Astrocyte of the cerebellum (primary cell): ENCODE data around the gene CPT1C.

Experiments used
- DNase-seq: peaks from one replicate; pipeline ENCODE4 v3.0.0-alpha.2; 2011; ENCODE audit warnings: low read depth
- H3K4me3 ChIP-seq: 2 replicates; pipeline ENCODE4 v1.5.1; 2011; ENCODE audit warnings: mild to moderate bottlenecking, low read depth, low read length, moderate library complexity
- in situ Hi-C: cut with HindIII; loops from 2 replicates; pipeline ENCODE4 v1.10.0; 2017; ENCODE audit warnings: low sequenced_read_pairs
- TF ChIP-seq, protein P1 (sequence below): IDR thresholded peaks from 2 replicates; pipeline ENCODE4 v1.5.1; 2012; ENCODE audit warnings: low read length, low read depth, moderate library complexity, mild to moderate bottlenecking; ENCODE audit errors: missing control alignments

CPT1C gene

DNA sequence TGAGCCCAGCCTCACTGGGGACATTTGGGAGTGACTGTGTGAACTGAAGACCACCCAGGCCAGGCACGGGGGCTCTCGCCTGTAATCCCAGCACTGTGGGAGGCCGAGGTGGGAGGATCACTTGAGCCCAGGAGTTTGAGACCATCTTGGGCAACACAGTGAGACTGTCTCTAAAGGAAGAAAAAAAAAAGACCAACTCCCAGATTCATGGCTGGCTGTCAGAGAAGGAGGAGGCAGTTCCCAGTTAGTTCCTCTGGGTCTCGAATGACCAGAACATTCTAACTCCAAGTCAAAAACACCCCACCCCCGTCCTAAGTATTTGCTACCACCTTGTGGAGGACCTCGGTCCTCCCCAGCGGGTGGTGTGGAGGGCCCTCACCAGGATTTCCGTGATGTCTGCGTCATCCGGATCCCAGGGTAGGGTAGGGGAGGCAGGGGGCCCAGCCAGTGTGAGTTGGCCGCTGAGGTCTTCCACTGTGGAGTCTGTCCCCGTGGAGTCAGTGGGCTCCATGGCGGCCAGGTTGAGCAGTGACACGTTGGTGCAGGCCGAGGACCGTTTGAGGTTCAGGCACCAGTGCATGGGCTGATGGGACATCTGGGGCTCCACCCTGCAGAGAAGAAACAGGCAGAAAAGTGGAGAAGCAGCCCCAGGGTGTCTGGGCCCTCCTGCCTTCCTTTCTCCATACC lies 70.9 kb downstream of the CPT1C start:
- DNase-seq: no peak
- in situ Hi-C loops: no loop called here
- no peak overlapping the region for H3K4me3 ChIP-seq
- TF ChIP-seq, protein P1, sequence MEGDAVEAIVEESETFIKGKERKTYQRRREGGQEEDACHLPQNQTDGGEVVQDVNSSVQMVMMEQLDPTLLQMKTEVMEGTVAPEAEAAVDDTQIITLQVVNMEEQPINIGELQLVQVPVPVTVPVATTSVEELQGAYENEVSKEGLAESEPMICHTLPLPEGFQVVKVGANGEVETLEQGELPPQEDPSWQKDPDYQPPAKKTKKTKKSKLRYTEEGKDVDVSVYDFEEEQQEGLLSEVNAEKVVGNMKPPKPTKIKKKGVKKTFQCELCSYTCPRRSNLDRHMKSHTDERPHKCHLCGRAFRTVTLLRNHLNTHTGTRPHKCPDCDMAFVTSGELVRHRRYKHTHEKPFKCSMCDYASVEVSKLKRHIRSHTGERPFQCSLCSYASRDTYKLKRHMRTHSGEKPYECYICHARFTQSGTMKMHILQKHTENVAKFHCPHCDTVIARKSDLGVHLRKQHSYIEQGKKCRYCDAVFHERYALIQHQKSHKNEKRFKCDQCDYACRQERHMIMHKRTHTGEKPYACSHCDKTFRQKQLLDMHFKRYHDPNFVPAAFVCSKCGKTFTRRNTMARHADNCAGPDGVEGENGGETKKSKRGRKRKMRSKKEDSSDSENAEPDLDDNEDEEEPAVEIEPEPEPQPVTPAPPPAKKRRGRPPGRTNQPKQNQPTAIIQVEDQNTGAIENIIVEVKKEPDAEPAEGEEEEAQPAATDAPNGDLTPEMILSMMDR: peak; percentile 8

DNA sequence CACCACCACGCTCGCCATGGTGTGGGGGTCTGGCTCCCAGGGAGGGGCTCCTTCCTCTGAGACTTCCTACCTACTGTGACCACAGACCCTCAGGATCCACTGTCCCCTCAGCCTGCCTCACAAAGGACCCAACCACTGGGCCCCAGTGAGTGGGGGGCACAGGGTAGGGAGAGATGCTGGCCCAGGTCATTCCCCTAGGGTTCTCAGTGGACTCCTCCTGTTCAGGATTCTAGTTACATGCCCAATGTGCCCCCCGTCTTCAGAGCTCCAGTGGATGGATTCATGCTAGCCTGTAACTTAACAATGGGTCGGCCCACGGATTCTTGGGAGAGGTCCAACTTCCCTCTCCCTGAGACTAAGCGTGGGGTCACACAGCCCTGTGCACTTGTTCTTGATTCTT lies 72.3 kb downstream of the CPT1C start, which contains the start of gene TSKS:
TSKS (minus strand) TSS at position 77 of the 400 bp plus-strand sequence; CDS start at position 18, 59 bp downstream.
- TF ChIP-seq, protein P1: no peak
- DNase-seq: no peak
- in situ Hi-C loops: no loop called here
- no peak within 1 kb of the TSS for H3K4me3 ChIP-seq
